ENCODE measurements around the gene SDHAF2.

- TF ChIP-seq CTCF (IDR thresholded peaks at IDR 0.05; ENCODE audit: low read depth, low read length) = no peak
- no peak for TF ChIP-seq POLR2A (IDR thresholded peaks at IDR 0.05; ENCODE audit: extremely low read depth, insufficient read length)
Measured at GRCh38 chr11:61390161-61390560, 39.8 kb upstream of the SDHAF2 start.

Data from NB4 (cell line).